ENCODE results near the gene TXLNB. TPM values are rescaled to one million over a fixed set of nuclear protein-coding genes. Genes with fewer than 3 reads are reported as not detected.
"Not testable (repeated sequence)": the region's sequence is repeated elsewhere in the genome, so short reads cannot be mapped to it uniquely, and the experiment has no call there.

Gene TXLNB
- total RNA-seq, 1 experiment from 2014 or later, result 16.3 TPM

DNA sequence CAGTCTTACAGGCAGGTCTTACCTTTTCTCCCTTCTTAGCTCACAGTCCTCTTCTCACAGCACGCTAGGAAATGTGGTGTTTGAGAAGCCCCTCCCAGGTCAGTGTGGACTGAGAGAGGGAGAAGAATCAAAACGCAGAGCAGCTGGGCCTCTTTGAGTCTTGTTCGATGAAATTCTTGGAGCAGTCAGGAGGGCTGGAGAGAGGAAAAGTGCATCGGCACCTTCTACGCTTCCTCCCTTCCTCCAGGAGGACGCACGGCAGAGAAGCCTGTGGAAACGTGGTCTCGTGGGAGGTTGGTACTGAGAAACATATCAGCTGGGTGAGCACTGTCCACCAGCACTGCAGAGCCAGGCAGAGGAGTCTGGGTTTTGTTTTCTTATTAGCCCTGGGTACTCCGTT is 52.7 kb downstream of the TXLNB start:
- H4K20me1 ChIP-seq (ENCODE audit: insufficient read depth, low read depth, low read length), result no peaks in the 10 kb centered on the region
- H2AFZ ChIP-seq (ENCODE audit: low read length), result no peak overlapping the region
- no peak overlapping the region for H3K27ac ChIP-seq (ENCODE audit: low read length)
- H3K9me3 ChIP-seq (ENCODE audit: low read length), result peaks cover 5% of the 10 kb centered on the region; the same call in 1 of the 2 replicates
- H3K9ac ChIP-seq (ENCODE audit: low read length), result no peak overlapping the region
- no peak overlapping the region for H3K4me3 ChIP-seq (ENCODE audit: low read length)
- no peak for DNase-seq
- no peaks in the 10 kb centered on the region for H3K79me2 ChIP-seq (ENCODE audit: low read length)
- H3K36me3 ChIP-seq (ENCODE audit: insufficient read depth, low read length), result peaks cover 5% of the 10 kb centered on the region
- no peak overlapping the region for H3K4me2 ChIP-seq (ENCODE audit: low read depth, low read length, poor library complexity, severe bottlenecking)
- H3K4me1 ChIP-seq (ENCODE audit: low read length), result peaks cover 20% of the 10 kb centered on the region
- H3K27me3 ChIP-seq (ENCODE audit: low read length), result no peaks in the 10 kb centered on the region
- no peaks in the 10 kb centered on the region for H3K9me2 ChIP-seq (replicated peaks; ENCODE audit: insufficient read depth, low read length)

DNA sequence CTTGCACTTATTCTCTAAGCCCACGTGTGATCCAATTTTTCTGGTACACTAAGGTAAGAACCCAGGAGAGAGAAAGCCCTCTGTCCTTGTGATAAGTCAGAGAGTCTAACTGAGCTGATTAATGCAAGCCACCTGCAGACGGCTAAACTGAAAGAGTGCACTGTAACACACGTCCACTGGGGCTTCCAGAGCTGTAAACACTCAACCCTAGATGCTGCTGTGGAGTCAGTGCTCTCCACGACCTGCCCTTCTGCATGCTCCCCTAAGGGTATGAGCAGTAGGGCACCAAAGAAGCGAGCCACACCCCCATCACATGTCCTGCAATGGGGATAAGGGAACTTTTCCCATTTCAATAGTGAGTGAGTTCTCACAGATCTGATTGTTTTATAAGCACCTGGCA is 55.7 kb downstream of the TXLNB start:
- H3K9me2 ChIP-seq (replicated peaks; ENCODE audit: insufficient read depth, low read length), result no peaks in the 10 kb centered on the region
- DNase-seq, result no peak
- no peak overlapping the region for H3K9ac ChIP-seq (ENCODE audit: low read length)
- no peaks in the 10 kb centered on the region for H4K20me1 ChIP-seq (ENCODE audit: insufficient read depth, low read depth, low read length)
- no peaks in the 10 kb centered on the region for H3K79me2 ChIP-seq (ENCODE audit: low read length)
- peaks cover 23% of the 10 kb centered on the region for H3K4me1 ChIP-seq (ENCODE audit: low read length)
- H3K9me3 ChIP-seq (ENCODE audit: low read length), result peaks cover 5% of the 10 kb centered on the region; the same call in 1 of the 2 replicates
- H3K27me3 ChIP-seq (ENCODE audit: low read length), result no peaks in the 10 kb centered on the region
- H2AFZ ChIP-seq (ENCODE audit: low read length), result 0 out of 2 replicates have a peak overlapping the region, but pooled peaks have one; percentile 26
- no peak overlapping the region for H3K27ac ChIP-seq (ENCODE audit: low read length)
- H3K4me3 ChIP-seq (ENCODE audit: low read length), result no peak overlapping the region
- H3K36me3 ChIP-seq (ENCODE audit: insufficient read depth, low read length), result no peaks in the 10 kb centered on the region; the same call in 1 of the 2 replicates
- H3K4me2 ChIP-seq (ENCODE audit: low read depth, low read length, poor library complexity, severe bottlenecking), result no peak overlapping the region

DNA sequence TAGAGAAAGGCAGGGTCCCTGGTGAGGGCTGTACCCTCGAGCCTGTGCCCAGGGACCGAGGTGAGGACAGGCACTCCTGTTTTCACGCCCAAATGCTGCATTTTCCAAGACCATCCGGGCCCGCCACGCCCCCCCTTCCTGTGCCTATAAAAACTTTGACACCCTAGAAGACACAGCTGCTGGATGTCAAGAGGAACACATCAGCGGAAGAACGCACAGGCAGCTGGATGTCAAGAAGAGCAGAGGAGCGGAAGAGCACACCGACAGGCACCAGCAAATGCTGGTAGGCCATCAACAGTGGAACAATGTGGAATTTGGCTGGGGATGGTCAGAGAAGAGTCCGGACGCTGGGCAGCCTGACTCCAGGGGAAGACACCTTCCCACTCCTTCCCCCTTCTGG is 56.1 kb downstream of the TXLNB start:
- no peaks in the 10 kb centered on the region for H3K9me2 ChIP-seq (replicated peaks; ENCODE audit: insufficient read depth, low read length)
- H3K9me3 ChIP-seq (ENCODE audit: low read length), result peaks cover 5% of the 10 kb centered on the region; the same call in 1 of the 2 replicates
- no peak overlapping the region for H3K4me3 ChIP-seq (ENCODE audit: low read length)
- H3K9ac ChIP-seq (ENCODE audit: low read length), result no peak overlapping the region
- no peaks in the 10 kb centered on the region for H3K27me3 ChIP-seq (ENCODE audit: low read length)
- no peaks in the 10 kb centered on the region for H3K79me2 ChIP-seq (ENCODE audit: low read length)
- DNase-seq, result no peak
- H4K20me1 ChIP-seq (ENCODE audit: insufficient read depth, low read depth, low read length), result no peaks in the 10 kb centered on the region
- no peak overlapping the region for H3K4me2 ChIP-seq (ENCODE audit: low read depth, low read length, poor library complexity, severe bottlenecking)
- no peak overlapping the region for H2AFZ ChIP-seq (ENCODE audit: low read length)
- peaks cover 23% of the 10 kb centered on the region for H3K4me1 ChIP-seq (ENCODE audit: low read length)
- no peak overlapping the region for H3K27ac ChIP-seq (ENCODE audit: low read length)
- H3K36me3 ChIP-seq (ENCODE audit: insufficient read depth, low read length), result no peaks in the 10 kb centered on the region; the same call in 1 of the 2 replicates

DNA sequence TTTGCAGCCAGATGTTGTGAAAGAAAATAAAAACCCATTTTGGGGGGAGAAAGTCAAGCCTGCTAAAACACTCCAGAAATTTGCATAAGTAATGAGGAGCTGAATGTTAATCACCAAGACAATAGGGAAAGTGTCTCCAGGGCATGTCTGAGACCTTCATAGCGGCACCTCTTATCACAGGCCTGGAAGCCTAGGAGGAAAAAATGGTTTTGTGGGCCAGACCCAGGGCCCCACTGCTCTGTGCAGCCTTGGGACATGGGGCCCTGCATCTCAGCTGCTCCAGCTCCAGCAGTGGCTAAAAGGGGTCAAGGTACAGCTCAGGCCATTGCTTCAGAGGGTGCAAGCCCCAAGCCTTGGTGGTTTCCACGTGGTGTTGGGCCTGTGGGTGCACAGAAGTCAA is 57.6 kb downstream of the TXLNB start:
- H3K4me3 ChIP-seq (ENCODE audit: low read length); H3K79me2 ChIP-seq (ENCODE audit: low read length); H3K9ac ChIP-seq (ENCODE audit: low read length); H3K27ac ChIP-seq (ENCODE audit: low read length); H3K9me2 ChIP-seq (replicated peaks; ENCODE audit: insufficient read depth, low read length); H3K27me3 ChIP-seq (ENCODE audit: low read length); DNase-seq; H3K9me3 ChIP-seq (ENCODE audit: low read length); H3K4me2 ChIP-seq (ENCODE audit: low read depth, low read length, poor library complexity, severe bottlenecking); H2AFZ ChIP-seq (ENCODE audit: low read length); H3K36me3 ChIP-seq (ENCODE audit: insufficient read depth, low read length); H4K20me1 ChIP-seq (ENCODE audit: insufficient read depth, low read depth, low read length): not testable (repeated sequence)
- peaks cover 30% of the 10 kb centered on the region for H3K4me1 ChIP-seq (ENCODE audit: low read length)

DNA sequence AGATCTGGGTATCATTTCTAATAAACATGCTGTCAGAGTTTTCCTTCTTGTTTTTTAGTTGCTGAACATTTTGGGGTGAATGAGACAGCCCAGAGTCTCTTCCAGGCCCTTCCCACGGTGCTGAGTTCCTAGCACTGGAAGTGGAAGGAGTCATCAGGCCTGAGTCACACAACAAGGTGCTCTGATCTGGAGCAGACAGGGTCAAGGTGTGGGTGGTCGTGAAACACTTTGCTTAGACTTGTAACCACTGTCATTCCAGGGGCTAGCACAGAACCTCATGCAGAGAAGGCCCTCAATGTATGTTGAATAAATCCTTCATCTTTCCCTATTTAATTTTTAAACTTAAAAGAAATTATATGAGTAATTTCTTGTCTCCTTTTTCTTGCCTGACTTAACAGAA is 60.6 kb downstream of the TXLNB start:
- Histone ChIP-seq H3K9me2 (replicated peaks; ENCODE audit: insufficient read depth, low read length) (no peaks in the 10 kb centered on the region), H3K27ac (ENCODE audit: low read length) (peak overlapping the region; percentile 93), H3K4me2 (ENCODE audit: low read depth, low read length, poor library complexity, severe bottlenecking) (peak overlapping the region; percentile 65)

DNA sequence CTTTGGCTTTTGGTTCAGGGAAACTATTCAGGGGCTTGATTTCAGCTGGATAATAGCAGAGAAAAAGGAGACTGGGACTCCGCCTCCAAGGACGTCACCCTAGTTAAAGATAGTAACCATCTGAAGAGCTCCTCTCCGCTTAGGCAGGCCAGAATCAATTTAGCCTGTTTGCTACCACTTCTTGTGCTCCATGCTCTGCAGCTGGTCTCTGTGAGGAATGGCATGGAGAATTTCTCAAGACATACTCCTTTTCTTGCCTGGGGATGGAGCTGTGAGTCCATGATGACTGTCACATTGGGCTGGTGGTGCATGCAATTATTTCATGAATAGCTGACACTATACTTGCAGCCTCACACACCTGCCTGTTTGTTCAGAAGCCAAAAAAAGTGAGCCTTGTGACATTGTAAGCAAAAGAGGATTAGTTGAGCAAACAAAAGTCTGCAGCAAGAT is 61.4 kb downstream of the TXLNB start:
- no peaks in the 10 kb centered on the region for H4K20me1 ChIP-seq (ENCODE audit: insufficient read depth, low read depth, low read length)
- H3K27ac ChIP-seq (ENCODE audit: low read length), result peak overlapping the region; percentile 93
- H2AFZ ChIP-seq (ENCODE audit: low read length), result peak overlapping the region; percentile 51
- H3K79me2 ChIP-seq (ENCODE audit: low read length), result no peaks in the 10 kb centered on the region
- H3K9ac ChIP-seq (ENCODE audit: low read length), result peak overlapping the region; percentile 57
- peak overlapping the region; percentile 65 for H3K4me2 ChIP-seq (ENCODE audit: low read depth, low read length, poor library complexity, severe bottlenecking)
- no peaks in the 10 kb centered on the region for H3K9me2 ChIP-seq (replicated peaks; ENCODE audit: insufficient read depth, low read length)
- H3K4me1 ChIP-seq (ENCODE audit: low read length), result peaks cover 40% of the 10 kb centered on the region
- peaks cover 5% of the 10 kb centered on the region; the same call in 1 of the 2 replicates for H3K9me3 ChIP-seq (ENCODE audit: low read length)
- peak overlapping the region; percentile 23 for H3K4me3 ChIP-seq (ENCODE audit: low read length)
- peak; percentile 89 for DNase-seq
- H3K27me3 ChIP-seq (ENCODE audit: low read length), result no peaks in the 10 kb centered on the region
- H3K36me3 ChIP-seq (ENCODE audit: insufficient read depth, low read length), result no peaks in the 10 kb centered on the region; the same call in 1 of the 2 replicates

More for the DNA sequence above, 60.6 kb downstream of the TXLNB start:
- H3K4me1 ChIP-seq (ENCODE audit: low read length), result peaks cover 45% of the 10 kb centered on the region
- no peaks in the 10 kb centered on the region for H3K27me3 ChIP-seq (ENCODE audit: low read length)
- no peaks in the 10 kb centered on the region for H3K79me2 ChIP-seq (ENCODE audit: low read length)
- DNase-seq, result no peak
- H2AFZ ChIP-seq (ENCODE audit: low read length), result peak overlapping the region; percentile 67
- H3K4me3 ChIP-seq (ENCODE audit: low read length), result peak overlapping the region; percentile 23; the same call in 1 of the 2 replicates
- H4K20me1 ChIP-seq (ENCODE audit: insufficient read depth, low read depth, low read length), result no peaks in the 10 kb centered on the region
- H3K9ac ChIP-seq (ENCODE audit: low read length), result peak overlapping the region; percentile 57
- H3K36me3 ChIP-seq (ENCODE audit: insufficient read depth, low read length), result no peaks in the 10 kb centered on the region; the same call in 1 of the 2 replicates
- H3K9me3 ChIP-seq (ENCODE audit: low read length), result peaks cover 5% of the 10 kb centered on the region; the same call in 1 of the 2 replicates

DNA sequence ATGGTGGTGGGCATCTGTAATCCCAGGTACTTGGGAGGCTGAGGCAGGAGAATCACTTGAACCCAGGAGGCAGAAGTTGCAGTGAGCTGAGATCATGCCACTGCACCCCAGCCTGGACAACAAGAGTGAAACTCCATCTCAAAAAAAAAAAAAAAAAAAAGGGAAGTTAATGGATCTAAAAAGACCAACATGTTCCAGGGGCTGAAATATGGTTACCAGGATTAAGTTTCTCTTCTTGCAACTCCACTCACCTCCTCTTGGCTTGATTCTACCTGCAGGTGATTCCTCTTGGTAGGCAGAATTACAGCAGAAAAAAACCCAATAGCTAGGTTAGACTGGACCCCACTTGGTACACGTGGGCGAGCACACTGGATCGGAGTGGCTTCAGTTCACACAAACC is 63.4 kb downstream of the TXLNB start:
- H2AFZ ChIP-seq (ENCODE audit: low read length); H3K4me2 ChIP-seq (ENCODE audit: low read depth, low read length, poor library complexity, severe bottlenecking); H3K9me3 ChIP-seq (ENCODE audit: low read length); H3K9ac ChIP-seq (ENCODE audit: low read length); H3K36me3 ChIP-seq (ENCODE audit: insufficient read depth, low read length); H3K27me3 ChIP-seq (ENCODE audit: low read length); H4K20me1 ChIP-seq (ENCODE audit: insufficient read depth, low read depth, low read length); H3K9me2 ChIP-seq (replicated peaks; ENCODE audit: insufficient read depth, low read length); H3K4me3 ChIP-seq (ENCODE audit: low read length); H3K79me2 ChIP-seq (ENCODE audit: low read length): not testable (repeated sequence)
- peak; percentile 71 for DNase-seq
- peak overlapping the region; percentile 52 for H3K27ac ChIP-seq (ENCODE audit: low read length)
- peaks cover 40% of the 10 kb centered on the region for H3K4me1 ChIP-seq (ENCODE audit: low read length)

DNA sequence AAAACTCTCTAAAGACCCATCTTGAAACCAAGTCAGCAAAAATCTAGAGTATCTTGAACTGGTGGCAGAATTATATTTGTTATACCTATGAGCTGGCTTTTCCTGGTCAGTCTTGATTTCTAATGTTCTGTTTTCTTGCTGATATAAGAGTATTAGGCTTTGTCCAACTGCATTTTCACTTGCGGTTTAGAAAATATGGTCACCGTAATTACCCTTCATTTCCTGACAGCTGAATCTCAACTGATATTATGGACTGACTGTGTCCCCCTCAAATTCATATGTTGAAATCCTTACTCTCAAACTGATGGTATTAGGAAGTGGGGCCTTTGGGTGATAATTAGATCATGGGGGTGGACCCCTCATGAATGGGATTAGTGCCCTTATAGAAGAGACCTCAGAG is 72.1 kb downstream of the TXLNB start:
- Histone ChIP-seq H3K9me2 (replicated peaks; ENCODE audit: insufficient read depth, low read length) (no peaks in the 10 kb centered on the region), H3K27me3 (ENCODE audit: low read length) (no peaks in the 10 kb centered on the region), H3K36me3 (ENCODE audit: insufficient read depth, low read length) (no peaks in the 10 kb centered on the region; the same call in 1 of the 2 replicates), H3K4me1 (ENCODE audit: low read length) (peaks cover 25% of the 10 kb centered on the region), H3K9me3 (ENCODE audit: low read length) (no peaks in the 10 kb centered on the region), H2AFZ (ENCODE audit: low read length) (peak overlapping the region; percentile 59; the same call in 1 of the 2 replicates), H3K27ac (ENCODE audit: low read length) (peak overlapping the region; percentile 79), H4K20me1 (ENCODE audit: insufficient read depth, low read depth, low read length) (no peaks in the 10 kb centered on the region), H3K9ac (ENCODE audit: low read length) (peak overlapping the region; percentile 61), H3K79me2 (ENCODE audit: low read length) (no peaks in the 10 kb centered on the region), H3K4me2 (ENCODE audit: low read depth, low read length, poor library complexity, severe bottlenecking) (peak overlapping the region; percentile 71), H3K4me3 (ENCODE audit: low read length) (peak overlapping the region; percentile 55)
- DNase-seq, result no peak
